ENCODE measurements around the gene TBC1D9. TPM values are rescaled to one million over a fixed set of nuclear protein-coding genes. Genes with fewer than 3 reads are reported as not detected.

Gene TBC1D9
- total RNA-seq (2022; extraction: Qiagen RNA extraction): 5.4 to 6.6 TPM (median 6.5 TPM) in 5 replicates

DNA sequence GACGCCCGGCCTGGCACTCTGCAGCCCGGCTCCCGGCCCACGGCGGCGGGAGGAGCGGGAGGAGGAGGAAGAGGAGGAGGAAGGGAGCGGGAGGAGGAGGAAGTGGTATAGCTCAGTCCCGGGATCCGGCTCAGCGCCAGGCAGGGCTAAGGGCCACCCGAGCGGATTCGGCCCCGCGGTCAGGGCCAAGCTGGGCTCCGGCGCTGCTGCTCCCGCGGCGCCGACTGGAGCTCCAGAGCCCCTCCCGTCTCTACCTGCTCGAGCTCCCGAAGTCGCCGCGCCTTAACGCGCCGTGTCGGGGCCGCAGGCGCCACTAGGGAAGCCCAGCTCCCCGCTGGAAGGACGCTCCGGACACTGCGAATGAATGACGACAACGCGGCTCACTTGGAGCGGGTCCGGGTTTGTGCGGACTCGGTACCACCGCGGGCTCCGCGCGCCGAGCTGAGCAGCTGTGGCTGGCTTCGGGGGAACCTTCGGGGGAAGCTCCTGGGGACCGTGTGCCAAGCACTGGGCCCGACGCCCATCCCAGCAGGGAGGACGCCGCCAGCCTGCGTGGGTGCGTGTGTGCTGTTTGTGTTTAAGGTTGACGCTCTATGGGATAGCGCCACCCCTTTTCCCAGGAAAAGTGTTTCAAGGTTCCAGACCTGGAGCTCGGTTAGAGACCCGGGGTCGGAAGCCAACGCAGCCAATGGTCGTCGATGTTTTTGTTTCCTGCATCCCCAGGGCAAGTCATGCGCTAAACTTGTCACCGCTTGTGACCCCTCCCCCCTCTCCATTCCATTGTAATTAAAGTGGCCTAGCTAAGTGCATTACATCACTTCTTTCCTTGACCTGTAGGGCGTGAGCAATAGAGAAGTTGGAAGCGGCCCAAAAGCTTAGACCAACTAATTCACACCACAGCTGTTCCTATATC is at the start of gene TBC1D9:
Gene TBC1D9, minus strand, starts transcription at position 67 of the 913 bp plus-strand sequence. CDS start 340 bp downstream, outside the sequence.

Other genes with a start within 250 kb of the TBC1D9 start
- 7.1 to 11.5 TPM (median 9.3 TPM) in 5 replicates for gene ELMOD2, start 232.2 kb downstream of the TBC1D9 start, total RNA-seq (2022; extraction: Qiagen RNA extraction)
- 0.03 to 0.14 TPM (median 0.05 TPM) in 4 of 5 replicates, not detected in the other for gene UCP1, start 187.4 kb downstream of the TBC1D9 start, total RNA-seq (2022; extraction: Qiagen RNA extraction)